ENCODE measurements around the gene AAMDC.

- TF ChIP-seq ZNF175 (tag by site-specific recombination; IDR thresholded peaks at IDR 0.05) = no peak
- no peak for TF ChIP-seq ATF2 (tag by site-specific recombination; IDR thresholded peaks at IDR 0.05; ENCODE audit: low read depth)
- no peak for TF ChIP-seq ZBTB8A (tag by site-specific recombination; IDR thresholded peaks at IDR 0.05)
- TF ChIP-seq CTCF (tag by site-specific recombination; IDR thresholded peaks at IDR 0.05) = no peak
- TF ChIP-seq ZNF138 (tag by site-specific recombination; IDR thresholded peaks at IDR 0.05; ENCODE audit: borderline replicate concordance) = no peak
- TF ChIP-seq ZNF76 (tag by site-specific recombination; IDR thresholded peaks at IDR 0.05; ENCODE audit: borderline replicate concordance, low read depth) = no peak
- TF ChIP-seq ZNF513 (tag by site-specific recombination; IDR thresholded peaks at IDR 0.05) = no peak
- TF ChIP-seq ZNF114 (tag by site-specific recombination; IDR thresholded peaks at IDR 0.05) = no peak
- TF ChIP-seq REST (tag by site-specific recombination; IDR thresholded peaks at IDR 0.05) = no peak
Measured at GRCh38 chr11:77865805-77866204, 44.9 kb downstream of the AAMDC start.
